Pulmonary artery endothelial cell (primary cell): ENCODE measurements around the gene GPSM3. TPM values are rescaled to one million over a fixed set of nuclear protein-coding genes. Genes with fewer than 3 reads are reported as not detected.
A peak's percentile ranks its signal among the peaks of the same experiment; 100 is the strongest.
"Not testable (repeated sequence)": the region's sequence is repeated elsewhere in the genome, so short reads cannot be mapped to it uniquely, and the experiment has no call there.

Experiments used
- DNase-seq: peaks from one replicate; pipeline ENCODE4 v3.0.0-alpha.2; 2011; ENCODE audit warnings: low read depth, low spot score
- total RNA-seq: library from RNA; depleted of rRNA; stranded (reverse); fragments of >200 nt; gene quantifications from 2 replicates; pipeline ENCODE4 v1.2.3, GENCODE V29; 2014

GPSM3 gene
- total RNA-seq, 1 donor from 2014 or later: 7.1 TPM

DNA sequence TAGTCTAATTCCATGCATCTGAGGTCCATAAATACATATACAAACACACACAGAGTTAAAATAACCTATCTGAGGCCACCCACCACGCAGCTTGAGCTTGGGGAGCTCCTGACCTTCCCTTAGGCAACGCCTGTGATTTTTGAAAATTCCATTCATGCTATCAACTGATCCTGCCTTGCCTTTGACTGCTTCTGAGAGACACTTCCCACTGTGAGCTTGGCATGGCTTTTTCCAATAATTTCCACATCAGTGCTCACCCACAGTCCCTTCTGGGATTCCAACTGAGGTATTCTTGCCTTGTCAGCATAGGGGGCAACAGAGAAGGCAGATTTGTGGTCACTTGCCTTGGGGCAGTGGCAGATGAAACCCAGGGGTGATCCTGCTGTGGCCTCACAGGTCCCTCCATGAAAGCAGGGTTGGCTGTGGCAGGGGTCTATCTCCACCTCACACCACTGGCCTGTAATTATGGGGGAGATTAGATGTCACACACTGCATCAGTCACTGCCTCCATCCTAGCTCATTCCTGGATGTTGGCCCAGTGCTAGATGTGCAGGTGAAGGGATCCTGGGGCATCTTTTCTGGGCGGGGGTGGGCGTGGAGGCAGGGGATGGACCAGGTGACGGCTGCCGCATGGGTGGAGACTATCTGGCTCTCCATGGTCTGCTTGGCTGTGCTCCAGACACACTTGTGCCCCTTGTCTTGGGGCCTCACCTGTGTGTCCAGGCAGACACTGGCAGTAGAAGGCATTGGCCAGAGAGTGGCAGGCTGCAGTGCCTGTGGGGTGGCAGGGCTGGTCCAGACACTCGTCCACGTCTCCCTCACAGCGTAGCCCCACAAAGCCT, 11.2 kb upstream of the GPSM3 start:
- no peak for DNase-seq

DNA sequence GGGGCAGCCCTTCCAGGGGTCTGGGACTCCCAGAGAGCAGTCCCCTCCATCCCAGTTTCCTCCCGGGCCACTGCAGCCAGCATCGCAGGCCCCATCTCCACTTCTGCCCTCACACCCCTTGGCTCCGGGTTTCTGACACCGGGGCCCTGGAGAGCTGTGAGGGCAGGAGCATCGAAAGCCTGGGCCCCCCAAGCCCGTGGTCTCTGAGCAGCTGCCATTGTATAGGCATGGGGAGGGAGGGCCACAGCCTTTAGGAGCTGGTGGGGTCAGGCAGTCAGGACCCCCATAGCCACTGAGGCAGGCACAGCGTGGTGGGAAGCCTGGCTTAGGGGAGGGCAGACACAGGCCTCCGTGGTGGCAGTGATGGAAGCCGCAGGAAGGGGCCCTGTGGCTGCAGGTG, 9.7 kb upstream of the GPSM3 start:
- DNase-seq: no peak

DNA sequence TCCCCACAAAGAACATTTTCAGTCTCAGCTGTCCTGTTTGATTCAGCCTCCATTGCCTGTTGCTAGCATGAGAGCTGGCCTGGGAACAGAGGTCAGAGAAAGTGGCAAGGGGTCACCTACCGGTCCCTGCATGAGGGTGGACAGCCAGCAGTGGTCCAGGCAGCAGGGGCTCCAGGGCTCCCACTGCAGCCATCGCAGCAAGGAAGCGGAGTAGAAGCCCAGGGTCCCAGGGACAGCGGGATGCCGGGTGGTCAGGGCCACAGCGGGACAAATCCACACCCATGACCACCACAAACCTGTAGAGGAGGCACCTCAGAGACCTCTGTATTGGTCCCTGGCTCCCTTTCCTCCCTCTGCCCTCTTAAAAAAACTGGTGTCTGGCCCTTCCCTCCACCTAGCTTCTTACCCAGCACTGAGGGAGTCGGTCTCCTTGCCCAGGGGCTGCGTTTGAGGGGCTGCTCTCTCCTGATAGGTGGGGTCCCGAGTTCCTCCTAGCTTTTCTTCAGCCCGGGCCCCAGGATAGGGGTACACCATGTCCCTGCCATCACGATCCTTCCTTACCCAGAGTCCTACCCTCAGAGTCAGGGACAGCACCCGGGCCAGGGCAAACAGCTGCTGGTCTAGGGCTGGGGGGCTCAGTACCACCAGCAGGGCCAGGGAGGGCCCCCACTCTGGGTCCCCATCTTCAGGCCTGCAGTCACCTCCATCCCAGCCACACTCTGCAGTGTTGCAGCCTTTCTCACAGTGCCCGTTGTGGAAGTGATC, 8.4 kb upstream of the GPSM3 start:
- DNase-seq: no peak

DNA sequence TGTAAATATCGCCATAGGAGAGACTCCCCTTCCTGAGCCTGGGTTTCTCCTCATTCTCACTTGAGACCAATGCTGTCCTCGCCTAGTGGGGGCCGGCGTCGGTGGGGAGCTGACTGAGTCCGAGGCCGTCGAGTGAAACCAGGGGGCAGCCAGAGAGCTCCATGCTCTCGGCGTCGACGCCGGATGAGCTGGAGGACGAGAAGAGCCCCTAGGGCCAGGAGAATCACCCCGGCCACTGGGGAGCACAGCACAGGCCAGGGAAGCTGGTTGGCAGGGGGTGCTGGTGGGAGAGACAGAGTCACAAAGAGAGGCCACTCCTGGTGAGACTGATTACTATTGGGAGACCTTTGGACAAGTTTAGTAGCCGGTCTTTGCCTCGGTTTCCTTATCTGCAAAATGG, 6.4 kb upstream of the GPSM3 start:
- DNase-seq: no peak

DNA sequence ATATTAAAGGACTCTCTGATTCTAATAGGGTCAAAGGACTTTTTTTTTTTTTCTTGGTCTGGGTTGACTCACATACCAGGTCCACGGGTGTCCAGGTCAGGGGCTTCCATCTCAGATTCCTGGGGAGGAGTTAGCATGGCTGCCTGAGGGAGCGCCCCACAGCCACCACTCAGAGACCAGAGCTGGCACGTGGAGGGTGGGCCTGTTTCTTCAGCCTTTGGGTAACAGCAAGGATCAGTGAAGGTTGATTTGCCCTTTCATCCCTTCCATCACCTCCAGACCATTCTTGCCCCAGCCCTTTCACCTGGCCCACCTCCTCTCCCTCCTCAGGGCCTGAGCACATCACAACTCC, 5.9 kb upstream of the GPSM3 start:
- DNase-seq: no peak

DNA sequence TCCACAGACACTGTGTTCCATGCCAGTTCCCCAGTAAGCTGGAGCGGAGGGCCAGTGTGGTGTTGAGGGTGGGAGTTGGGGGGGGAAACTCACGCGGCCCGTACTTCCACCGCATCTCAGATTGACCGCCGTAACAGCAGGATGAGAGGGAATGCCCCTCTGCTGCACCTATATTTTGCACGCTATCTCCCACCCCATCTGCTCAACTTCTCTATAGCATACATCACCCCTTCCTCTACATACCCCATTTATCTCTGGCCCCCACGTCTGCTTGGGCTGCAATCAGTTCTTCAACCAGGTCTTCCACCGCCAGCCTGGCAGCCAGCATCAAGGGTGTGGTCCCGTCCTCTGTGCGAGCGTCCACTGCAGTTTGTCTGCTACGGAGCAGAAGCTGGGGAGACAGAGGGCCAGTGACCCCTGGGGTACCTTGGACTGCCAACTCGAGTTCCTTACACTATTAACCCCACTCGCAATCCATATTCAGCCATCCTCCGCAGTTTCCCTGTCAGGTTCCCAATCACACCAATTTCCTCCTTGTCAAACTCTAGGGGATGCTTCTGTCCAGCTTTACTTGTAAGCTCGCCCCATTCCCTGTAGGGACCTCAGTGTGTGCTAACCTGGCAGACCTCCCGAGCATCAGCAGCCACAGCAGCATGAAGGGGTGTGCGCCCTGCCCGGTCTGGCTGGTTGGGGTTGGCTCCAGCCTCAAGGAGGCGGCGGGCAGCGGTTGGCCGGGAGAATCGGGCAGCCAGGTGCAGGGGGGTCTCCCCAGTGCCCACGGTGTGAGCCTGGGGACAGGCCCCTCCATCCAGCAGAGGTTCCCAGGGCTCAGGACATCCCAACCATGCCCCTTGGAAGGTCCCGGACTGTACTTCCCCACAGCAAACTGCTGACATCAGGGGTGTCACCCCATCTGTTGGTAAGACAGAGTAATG, 4.5 kb upstream of the GPSM3 start:
- DNase-seq: no peak

DNA sequence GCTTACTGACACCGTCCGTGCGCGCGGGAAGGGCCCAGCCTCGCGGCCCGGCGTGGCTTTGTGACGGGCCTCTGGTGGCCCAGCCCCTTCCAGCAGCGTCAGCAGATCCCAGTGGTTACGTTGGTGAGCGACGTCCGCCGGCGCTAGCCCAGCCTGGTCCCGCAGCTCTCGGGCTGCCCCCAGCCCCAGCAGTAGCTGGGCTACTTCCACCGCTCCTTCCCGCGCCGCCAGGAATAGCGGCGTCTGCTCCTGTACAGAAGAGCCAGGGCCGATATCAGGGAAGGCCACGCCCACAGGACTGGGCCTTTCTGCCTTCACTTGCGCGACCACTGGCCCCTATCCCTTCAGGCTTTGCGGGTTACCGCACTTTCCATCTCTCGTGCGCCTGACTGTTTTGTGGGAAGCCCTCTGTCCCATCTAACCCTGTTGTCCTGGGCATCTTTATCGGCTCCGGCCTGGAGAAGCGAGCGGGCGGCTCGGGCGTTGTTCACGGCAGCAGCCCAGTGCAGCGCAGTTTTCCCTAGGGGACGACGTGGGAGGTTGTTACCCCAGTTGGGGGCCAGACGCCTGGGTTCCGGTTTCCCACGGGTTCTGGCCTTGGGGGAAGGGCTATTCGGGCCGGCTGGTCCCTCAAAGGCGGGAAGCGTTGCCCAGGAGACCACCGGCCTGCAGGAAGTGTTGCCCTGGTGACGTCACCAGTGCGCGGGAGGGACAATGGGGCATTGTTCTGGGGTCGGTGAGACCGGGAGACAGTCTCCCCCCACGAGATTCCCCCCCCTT, 3.6 kb upstream of the GPSM3 start:
- peak; percentile 99 for DNase-seq

DNA sequence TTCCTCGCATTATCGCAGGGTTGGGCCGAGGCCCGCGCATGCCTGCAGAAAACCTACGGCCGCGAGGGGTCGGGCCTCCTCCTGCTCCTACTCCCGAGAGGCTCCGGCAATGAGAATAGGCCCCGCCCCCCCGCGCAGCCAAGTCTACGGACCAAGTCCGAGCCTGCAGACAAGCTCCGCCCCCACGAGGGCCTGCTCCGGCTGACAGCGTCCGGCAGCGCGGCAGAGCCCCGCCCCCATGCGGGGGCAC, 3.1 kb upstream of the GPSM3 start:
- DNase-seq: no peak

DNA sequence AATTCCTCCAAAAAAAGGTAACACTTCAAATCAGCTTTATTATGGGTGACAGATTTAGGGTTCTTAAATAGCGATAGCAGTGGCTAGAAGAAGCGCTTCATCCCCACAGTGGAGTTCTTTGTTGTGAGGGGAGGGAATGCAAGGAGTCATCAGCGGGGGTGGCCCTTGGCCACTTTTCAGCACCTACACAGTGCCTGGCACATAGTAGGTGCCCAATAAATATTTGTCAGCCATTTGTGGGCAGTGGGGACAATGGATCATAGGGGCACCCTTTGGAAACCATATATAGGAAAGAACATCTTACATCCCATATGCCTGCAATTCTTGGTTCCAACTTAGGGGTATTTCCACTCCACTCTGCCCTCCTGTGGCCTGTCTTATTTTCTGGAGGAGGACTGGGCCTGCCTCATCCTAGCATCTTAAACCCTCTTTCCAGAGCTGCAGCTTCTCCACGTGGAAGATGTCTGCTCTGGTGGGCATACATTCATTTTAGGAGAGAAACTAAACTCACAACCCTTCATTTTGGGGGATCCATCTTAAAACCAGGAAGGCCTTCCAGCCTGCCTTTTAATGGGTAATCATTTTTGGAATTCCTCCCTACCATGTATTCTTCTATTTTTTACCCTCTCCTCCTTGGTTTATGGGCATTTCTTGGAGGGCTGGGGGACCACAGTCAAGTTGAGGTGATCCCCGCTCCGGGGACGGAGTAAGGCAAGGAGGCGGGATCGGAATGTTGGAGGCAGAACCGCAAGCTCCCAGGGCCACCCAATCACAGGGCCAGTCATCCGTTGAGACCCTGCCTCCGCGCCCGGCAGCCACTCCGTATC, 2.6 kb upstream of the GPSM3 start:
- DNase-seq: no peak

DNA sequence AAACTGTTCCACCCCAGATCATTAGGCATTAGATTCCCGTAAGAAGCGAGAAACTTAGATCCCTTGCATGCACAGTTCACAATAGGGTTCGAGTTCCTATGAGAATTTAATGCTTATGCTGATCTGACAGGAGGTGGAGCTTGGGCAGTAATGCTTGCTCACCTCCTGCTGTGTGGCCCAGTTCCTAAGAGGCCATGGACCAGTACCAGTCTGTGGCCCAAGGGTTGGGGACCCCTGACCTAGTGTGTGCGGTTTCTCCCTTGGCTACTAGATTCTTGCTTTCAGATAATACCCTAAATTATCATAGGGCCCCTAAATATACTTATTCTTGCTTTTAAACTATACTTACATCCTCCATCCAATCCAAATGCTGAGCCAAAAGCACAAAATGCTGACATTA, 1.9 kb upstream of the GPSM3 start:
- DNase-seq: no peak

DNA sequence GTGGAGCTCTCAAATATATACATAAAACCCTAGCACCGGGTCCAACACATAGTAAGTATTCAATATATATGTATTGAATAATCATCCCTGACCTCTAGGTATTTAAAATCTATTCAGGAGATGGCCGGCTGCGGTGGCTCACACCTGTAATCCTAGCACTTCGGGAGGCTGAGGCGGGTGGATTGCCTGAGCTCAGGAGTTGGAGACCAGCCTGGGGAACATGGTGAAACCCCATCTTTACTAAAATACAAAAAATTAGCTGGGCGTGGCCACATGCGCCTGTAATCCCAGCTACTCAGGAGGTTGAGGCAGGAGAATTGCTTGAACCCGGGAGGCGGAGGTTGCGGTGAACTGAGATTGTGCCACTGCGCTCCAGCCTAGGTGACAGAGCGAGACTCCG, 653 bp upstream of the GPSM3 start:
- DNase-seq: not testable (repeated sequence)

DNA sequence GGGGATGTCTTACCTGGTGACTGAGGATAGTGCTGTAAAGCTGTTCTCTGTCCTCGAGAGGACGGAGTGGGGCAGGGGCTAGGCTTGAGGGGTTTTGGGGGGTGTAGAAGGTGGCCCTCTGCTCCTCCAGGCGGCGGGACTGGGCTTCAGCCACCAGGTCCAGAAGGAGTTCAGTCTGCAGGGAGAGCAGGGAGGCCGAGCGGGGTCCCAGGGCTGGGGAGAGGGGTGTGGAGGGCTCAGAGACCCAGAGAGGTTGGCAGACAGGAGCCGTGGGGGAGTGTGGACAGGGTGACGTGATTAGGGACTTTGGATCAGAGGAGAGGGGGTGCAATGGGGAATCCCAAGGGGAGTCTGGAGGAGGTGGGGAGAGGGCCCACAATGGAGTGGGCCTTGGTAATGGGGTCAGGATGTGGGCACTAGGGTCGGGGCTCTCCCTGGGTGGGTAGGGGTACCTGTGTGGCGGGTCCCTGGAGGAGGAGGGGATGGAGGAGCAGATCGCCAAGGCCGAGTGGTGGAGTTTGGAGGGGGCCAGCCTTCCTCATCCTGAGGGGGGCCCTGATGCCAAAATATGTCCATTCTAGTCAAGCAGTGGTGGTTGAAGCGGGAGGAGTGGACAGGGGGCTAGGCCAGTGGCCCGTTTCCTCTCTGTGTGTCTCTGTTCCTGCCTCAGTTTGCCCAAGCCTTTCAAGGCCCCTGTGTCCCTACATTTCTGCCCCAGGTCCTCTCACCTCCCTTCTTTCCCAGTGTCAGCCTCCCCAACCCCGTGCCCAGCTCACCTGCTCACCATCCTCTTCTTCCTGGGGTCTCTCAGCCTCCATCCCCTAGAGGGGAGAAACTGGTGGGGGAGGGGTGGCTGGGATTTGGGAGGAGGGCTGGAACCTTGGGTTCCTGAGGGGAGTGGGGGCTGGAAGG, 491 bp downstream of the GPSM3 start:
- DNase-seq: no peak

DNA sequence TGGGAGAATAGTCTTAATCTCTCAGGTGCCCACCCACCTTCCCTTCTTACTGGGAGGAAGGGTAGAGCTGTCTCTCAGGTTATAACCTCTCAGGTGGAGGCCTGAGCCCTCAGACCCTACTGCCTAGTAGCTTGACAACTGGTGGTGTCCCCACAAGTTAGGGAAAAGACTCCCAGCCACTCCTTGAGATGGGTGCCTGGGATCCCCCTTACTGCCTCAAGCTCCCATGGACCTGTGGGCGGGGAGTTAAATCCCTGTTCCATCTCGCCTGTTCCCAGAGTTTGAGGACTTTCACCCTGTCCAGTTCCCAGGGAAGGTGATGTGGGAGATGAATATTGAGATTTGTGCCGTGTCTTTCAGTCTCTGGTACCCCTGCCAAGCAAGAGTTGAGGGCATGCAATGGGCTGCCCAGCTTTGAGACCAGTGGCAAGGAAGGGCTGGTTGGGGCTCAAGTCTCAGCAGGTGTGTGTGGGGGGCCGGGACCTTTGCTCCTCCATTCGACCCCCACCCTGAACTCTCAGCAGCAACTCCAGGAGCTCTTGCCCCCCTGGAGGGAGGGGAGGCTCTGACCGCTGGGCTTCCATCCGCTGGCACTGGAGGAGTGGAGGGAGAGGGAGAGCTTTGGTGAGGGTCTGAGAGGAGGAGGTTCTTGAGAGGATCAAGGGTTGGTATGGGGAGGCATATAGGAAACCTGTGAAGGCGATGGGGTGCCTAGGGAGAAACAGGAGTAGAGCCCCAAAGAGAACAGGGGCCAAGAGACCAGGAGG, 1.3 kb downstream of the GPSM3 start:
- DNase-seq: no peak

DNA sequence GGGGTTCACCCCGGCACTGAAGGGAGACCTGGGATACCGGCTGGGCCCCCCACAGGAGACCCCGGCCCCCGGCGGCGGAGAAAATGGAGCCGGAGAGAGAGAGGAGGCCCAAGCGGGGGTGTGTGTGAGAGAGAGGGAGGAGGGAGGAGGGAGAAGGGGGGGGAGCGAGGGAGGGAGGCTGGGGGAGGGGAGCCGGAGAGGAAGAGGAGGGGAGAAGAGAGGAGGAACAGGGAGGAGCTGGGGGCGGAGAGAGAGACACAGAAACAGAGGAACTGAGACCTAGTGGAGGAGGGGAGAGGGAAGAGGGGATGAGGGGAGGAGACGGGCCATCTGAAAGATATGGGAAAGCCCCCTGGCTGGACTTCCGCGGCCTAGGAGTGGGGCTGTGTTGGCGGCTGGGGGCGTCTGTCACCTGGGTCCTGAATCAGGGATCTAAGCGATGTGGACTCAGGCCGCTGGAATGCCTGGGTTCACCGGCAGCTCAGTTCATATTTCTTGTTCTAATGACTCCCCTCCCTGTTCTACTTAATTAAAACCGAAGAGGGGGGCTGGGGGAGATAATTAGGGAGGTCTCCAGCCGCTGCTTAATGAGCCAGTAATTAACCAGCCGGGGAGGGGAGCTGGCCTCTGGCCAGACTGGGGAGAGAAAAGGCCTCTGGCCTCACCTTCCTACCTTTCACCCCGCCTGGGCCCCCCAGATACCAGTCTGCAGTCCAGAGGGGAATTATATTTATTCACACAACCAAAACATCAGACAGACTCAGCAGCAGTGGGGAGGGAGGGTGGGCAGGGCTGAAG, 2.2 kb downstream of the GPSM3 start, which contains the start of gene PBX2:
TSS of gene PBX2 (minus strand) at position 149 of the 798 bp plus-strand sequence. CDS start 287 bp downstream, outside the sequence.
- DNase-seq: peak; percentile 85

DNA sequence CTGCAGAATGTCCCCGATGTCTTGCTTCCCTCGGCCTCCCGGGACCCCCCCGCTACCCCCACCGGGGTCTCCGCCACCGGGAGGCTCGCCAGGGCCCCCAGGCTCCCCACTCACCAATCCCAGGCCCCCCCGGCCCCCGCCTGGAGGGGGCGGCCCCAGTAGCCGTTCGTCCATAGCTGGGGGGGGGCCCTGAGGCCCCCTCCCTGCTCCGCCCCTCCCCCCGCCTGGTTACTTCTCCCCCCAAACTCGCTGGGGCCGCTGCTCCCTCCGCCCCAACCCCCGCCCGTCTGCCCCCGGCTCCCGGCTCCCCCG, 2.7 kb downstream of the GPSM3 start:
- DNase-seq: no peak

DNA sequence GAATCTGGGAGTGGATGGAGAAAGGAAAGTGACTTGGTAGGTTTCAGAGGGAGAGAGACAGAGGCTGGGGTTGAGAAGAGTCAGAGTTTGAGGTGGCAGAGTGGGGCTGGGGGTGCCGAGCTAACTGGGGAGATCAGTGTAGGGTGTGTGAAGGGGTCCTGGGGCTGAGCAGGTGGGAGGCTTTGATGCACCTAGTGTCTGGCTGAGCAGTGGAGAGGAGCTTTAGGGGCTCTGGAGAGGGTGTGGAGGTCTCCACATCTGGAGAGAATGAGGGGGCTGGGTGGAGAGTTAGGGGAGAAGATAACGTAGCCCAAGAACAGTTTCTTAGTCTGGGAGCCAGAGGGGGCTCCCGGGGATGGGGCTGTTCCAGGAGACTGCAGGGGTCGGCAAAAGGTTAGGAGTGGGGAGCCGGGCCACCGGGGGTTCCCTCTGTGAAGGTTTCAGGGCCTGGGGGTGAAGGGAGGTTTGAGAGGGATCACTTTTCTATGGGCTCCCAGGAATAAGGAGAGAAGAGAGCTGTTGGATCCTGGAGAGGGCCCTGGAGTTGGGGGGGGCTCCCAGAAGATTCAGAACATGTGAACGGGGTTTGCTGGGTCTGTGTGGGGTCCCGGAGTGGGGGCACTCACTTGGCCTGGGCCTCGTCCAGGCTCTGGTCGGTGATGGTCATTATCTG, 3.2 kb downstream of the GPSM3 start:
- no peak for DNase-seq

DNA sequence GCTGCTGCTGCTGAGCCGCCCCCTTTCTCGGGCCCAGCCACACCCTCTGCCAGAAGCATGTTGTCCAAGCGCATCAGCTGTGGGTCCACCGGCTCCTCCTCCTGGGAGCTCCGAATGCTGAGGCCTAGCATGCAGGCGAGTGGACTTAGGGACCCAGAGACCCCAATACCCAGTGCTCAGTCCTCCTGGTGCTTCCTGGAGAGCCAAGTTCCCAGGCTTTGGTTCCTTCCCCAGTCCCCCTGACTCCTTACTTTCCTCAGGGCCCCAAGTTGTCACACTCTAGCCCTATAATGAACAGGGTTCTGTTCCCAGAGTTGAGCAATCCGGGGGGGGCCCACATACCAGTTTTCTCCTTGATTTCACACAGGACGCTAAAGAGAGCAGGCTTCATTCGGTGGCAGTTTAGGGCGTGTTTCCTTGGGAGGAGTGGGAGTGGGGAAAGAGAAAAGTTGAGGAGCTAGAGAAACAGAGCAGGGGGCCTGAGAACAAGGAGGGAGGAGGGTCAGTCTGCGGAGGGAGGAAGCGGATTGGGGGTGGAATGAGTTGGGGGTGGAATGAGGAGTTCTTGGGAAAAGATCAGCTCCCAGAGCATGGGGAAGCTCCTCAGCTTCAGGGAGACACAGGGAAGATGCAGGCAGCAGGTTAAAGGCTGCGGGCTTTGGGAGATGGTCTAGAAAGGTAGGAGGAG, 3.9 kb downstream of the GPSM3 start:
- no peak for DNase-seq
